Measurements from ENCODE around the gene TNS3. TPM values are rescaled to one million over a fixed set of nuclear protein-coding genes. Genes with fewer than 3 reads are reported as not detected.
A peak's percentile ranks its signal among the peaks of the same experiment; 100 is the strongest.

The TNS3 gene
- total and polyA plus RNA-seq, 2 of the 13 experiments (the other 11 are each of a cell fraction or from before 2014, with no cell fraction given): 52.9 to 55.7 TPM

DNA sequence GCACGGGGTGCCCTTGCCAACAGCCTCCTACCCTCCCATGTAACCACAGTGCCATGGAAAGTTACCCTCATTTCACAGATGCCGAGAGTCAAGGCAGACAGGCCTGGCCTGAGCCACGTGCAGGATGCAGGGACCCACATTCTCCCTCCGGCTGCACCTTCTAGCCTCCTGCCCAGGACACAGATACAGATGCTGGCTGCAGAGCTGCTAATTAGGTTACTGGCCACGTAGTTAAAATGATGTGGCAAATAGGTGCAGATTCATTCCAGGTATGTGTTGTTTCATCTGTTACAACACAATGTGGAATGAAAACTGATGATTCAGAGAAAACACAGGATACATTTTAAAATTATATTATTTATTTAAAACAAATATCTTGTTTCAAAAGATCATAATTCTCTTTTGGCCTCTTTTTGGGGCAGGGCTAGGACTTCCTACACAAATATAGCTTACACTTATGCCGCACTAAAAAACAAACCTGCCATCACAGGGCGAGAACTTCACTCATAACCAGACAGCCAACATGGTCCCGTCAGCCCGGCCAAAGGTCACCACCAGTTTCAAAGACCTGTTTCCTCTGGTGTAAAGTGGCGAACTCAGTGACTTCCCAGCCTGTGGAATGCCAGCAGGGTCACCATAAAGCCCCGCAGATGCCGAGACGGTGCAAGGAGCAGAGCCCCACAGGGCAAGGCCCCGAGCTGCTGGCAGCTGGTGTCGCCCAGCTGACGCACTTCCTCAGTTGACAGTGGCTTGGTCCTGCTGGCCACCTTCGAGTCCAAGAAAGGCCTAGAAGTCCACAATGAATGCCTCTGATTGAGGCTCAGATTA, 83.5 kb downstream of the TNS3 start (continued):
- TF ChIP-seq, protein P1, sequence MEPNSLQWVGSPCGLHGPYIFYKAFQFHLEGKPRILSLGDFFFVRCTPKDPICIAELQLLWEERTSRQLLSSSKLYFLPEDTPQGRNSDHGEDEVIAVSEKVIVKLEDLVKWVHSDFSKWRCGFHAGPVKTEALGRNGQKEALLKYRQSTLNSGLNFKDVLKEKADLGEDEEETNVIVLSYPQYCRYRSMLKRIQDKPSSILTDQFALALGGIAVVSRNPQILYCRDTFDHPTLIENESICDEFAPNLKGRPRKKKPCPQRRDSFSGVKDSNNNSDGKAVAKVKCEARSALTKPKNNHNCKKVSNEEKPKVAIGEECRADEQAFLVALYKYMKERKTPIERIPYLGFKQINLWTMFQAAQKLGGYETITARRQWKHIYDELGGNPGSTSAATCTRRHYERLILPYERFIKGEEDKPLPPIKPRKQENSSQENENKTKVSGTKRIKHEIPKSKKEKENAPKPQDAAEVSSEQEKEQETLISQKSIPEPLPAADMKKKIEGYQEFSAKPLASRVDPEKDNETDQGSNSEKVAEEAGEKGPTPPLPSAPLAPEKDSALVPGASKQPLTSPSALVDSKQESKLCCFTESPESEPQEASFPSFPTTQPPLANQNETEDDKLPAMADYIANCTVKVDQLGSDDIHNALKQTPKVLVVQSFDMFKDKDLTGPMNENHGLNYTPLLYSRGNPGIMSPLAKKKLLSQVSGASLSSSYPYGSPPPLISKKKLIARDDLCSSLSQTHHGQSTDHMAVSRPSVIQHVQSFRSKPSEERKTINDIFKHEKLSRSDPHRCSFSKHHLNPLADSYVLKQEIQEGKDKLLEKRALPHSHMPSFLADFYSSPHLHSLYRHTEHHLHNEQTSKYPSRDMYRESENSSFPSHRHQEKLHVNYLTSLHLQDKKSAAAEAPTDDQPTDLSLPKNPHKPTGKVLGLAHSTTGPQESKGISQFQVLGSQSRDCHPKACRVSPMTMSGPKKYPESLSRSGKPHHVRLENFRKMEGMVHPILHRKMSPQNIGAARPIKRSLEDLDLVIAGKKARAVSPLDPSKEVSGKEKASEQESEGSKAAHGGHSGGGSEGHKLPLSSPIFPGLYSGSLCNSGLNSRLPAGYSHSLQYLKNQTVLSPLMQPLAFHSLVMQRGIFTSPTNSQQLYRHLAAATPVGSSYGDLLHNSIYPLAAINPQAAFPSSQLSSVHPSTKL (CRISPR knock-in tag; IDR thresholded peaks at IDR 0.05): peak; percentile 73; the same call in 1 of the 2 replicates
- TF ChIP-seq ZNF550 (CRISPR knock-in tag; IDR thresholded peaks at IDR 0.05; ENCODE audit: borderline replicate concordance): no peak
- no peak for TF ChIP-seq ZEB1 (IDR thresholded peaks at IDR 0.05; ENCODE audit: insufficient replicate concordance, low read depth)
- peak; percentile 36 for TF ChIP-seq FOSL2 (CRISPR knock-in tag; IDR thresholded peaks at IDR 0.05)
- no peak for TF ChIP-seq ZNF761 (CRISPR knock-in tag; conservative IDR thresholded peaks at IDR 0.05)
- TF ChIP-seq ZNF3 (CRISPR knock-in tag; IDR thresholded peaks at IDR 0.05): no peak
- TF ChIP-seq ZNF878 (CRISPR knock-in tag; IDR thresholded peaks at IDR 0.05): 0 out of 2 replicates have a peak, but pooled peaks have one; percentile 36
- no peak for TF ChIP-seq ZNF598 (CRISPR knock-in tag; IDR thresholded peaks at IDR 0.05; ENCODE audit: borderline replicate concordance)
- TF ChIP-seq, protein P2, sequence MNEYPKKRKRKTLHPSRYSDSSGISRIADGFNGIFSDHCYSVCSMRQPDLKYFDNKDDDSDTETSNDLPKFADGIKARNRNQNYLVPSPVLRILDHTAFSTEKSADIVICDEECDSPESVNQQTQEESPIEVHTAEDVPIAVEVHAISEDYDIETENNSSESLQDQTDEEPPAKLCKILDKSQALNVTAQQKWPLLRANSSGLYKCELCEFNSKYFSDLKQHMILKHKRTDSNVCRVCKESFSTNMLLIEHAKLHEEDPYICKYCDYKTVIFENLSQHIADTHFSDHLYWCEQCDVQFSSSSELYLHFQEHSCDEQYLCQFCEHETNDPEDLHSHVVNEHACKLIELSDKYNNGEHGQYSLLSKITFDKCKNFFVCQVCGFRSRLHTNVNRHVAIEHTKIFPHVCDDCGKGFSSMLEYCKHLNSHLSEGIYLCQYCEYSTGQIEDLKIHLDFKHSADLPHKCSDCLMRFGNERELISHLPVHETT (CRISPR knock-in tag; conservative IDR thresholded peaks at IDR 0.05): no peak
- no peak for TF ChIP-seq ZNF17 (CRISPR knock-in tag; IDR thresholded peaks at IDR 0.05)
- no peak for TF ChIP-seq RBM39 (IDR thresholded peaks at IDR 0.05; ENCODE audit: low read depth, low read length, poor library complexity, severe bottlenecking)
- TF ChIP-seq, protein P3, sequence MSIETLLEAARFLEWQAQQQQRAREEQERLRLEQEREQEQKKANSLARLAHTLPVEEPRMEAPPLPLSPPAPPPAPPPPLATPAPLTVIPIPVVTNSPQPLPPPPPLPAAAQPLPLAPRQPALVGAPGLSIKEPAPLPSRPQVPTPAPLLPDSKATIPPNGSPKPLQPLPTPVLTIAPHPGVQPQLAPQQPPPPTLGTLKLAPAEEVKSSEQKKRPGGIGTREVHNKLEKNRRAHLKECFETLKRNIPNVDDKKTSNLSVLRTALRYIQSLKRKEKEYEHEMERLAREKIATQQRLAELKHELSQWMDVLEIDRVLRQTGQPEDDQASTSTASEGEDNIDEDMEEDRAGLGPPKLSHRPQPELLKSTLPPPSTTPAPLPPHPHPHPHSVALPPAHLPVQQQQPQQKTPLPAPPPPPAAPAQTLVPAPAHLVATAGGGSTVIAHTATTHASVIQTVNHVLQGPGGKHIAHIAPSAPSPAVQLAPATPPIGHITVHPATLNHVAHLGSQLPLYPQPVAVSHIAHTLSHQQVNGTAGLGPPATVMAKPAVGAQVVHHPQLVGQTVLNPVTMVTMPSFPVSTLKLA (IDR thresholded peaks at IDR 0.05): no peak
- TF ChIP-seq TRIM24 (CRISPR knock-in tag; IDR thresholded peaks at IDR 0.05): no peak
- no peak for TF ChIP-seq SMAD9 (CRISPR knock-in tag; IDR thresholded peaks at IDR 0.05)
- TF ChIP-seq MIXL1 (CRISPR knock-in tag; IDR thresholded peaks at IDR 0.05): no peak
- TF ChIP-seq CENPT (CRISPR knock-in tag; IDR thresholded peaks at IDR 0.05; ENCODE audit: low read depth): no peak
- TF ChIP-seq ZBTB21 (CRISPR knock-in tag; IDR thresholded peaks at IDR 0.05): no peak
- TF ChIP-seq FOXP1 (IDR thresholded peaks at IDR 0.05): no peak
- TF ChIP-seq FOXP1 (CRISPR knock-in tag; IDR thresholded peaks at IDR 0.05): peak; percentile 53; the same call in 1 of the 2 replicates
- TF ChIP-seq ZNF672 (CRISPR knock-in tag; IDR thresholded peaks at IDR 0.05): no peak
- no peak for TF ChIP-seq CREB1 (IDR thresholded peaks at IDR 0.05)
- peak; percentile 44; the same call in 1 of the 2 replicates for TF ChIP-seq CREB1 (CRISPR knock-in tag; IDR thresholded peaks at IDR 0.05)
- no peak for TF ChIP-seq IRX3 (CRISPR knock-in tag; IDR thresholded peaks at IDR 0.05; ENCODE audit: borderline replicate concordance, low read depth)

Measured in HepG2 (cell line).